HG02642 (cell line): Measurements from ENCODE around the gene P2RY2.

Source experiments
- ATAC-seq: cut with Tn5 transposase; IDR thresholded peaks from one replicate; pipeline ENCODE4 v1.9.1; 2021; ENCODE audit warnings: mild to moderate bottlenecking; ENCODE audit not compliant: unreplicated experiment, poor library complexity

Gene P2RY2

DNA sequence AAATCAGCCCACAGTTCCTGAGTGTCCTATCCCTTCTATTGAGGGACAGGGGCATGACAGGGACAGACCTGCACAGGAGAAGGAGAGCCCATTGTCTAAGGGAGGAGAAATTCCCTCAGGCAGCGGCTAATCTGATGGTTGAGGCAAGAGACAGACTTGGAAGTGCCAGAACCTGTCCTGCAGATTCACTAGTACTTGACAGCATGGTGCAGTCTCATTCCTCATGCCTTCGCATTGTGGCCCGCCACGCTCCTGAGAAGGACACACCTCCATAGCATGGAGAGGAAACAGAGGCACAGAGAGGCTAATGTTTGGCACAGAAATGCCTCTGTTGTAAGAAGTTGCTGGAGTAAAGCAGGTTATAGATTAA, 57.3 kb downstream of the P2RY2 start:
- ATAC-seq = no peak

DNA sequence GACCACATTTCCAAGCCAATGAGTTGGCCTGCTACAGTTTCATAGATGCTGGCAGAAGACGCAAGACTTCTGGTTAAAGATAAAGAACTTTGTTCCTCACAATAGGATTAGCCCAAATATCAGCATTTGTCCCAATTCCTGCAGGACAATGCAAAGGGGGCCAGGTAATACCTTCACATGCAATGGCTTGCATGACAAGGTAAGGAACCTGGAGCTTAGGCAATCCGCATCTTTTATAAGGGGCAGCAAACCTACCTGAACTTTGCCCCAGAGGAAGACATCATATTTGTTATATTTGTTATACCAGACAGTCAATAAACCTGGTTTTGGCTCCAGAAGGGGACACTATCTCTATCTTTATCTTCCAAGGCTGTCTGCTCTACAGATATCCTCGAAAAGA, 59.4 kb downstream of the P2RY2 start:
- no peak for ATAC-seq

DNA sequence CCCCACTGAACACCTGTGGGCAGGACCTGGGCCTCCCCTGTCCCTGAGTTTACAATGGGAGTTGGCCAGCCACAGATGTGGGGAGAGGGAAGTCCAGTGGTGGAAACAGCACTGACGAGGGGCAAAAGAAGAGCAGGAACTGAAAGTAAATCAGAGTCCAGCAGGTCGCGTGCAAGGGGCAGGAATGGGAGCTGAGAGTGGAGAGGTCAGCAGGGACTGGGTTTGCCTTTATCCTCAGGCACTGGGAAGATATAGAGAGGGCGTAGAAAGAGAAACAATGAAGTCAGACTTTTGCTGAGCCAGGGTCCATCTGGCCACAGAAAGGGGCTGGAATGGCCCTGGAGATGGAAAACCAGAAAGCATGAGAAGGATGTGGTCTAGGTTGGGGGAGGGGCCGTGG, 62.5 kb downstream of the P2RY2 start:
- ATAC-seq = no peak

DNA sequence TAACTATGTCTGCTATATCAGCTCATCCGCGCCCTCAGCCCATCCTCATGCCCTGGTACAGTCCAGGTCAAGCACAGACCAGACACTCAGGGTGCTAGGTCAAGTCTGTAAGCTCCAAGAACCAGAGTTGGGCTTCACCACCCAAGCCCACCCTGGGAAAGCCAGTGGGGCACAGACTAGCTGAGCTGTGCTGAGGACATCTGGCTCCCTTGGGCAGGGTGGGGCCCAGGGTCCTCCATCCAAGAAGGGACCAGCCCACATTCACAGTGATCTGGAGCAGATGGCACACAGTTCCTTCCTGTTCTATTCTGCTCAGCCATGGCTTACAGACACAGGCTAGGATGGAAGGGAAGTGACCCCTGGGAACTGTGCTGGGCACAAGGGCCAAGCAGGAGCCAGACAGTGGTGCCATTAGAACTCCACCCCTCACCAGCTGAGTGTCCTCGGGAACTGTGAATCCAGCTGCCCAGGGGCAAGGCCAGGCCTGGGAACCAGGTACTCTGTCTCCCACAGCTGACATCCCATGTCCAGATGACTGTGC, 63.2 kb downstream of the P2RY2 start:
- no peak for ATAC-seq

DNA sequence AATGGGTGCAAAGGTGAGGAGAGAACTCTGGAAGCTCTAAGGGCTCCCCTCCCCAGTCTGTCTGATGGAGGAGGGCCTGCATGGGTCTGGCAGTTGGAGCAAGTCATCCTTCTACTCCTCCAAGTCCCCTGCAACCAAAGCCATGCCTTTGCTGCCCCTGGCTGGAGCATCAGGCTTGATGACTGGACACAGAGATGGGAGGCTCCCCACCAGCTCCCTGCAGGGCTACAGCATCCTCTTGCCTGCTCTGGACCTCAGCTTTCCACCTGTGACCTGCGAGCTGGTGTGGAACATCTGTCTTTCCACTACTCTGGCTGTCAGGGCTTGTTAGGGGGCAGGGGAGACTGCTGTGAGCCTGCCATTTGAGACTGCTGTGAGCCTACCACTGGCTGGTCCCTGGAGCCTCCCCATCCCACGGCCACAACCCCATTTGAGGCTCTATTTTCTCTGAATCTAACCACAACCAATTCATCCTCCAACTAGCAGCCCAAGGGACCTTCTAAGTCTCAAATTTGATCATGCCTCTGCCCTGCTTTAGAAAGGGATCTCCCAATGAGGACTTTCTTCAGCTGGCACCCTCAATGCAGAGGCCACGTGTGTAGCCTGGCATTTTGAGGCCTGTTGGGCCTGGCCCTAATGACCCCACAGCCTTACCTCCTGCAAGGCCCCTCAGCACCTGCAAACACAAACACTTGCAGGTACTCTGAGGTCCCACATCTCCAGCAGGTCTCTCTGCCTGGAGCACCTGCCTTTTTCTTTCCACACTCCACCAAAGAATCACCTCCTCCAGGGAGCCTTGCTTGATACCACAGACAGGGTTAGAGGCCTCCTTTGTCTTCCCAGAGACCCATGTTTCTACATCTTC, 63.9 kb downstream of the P2RY2 start:
- no peak for ATAC-seq

DNA sequence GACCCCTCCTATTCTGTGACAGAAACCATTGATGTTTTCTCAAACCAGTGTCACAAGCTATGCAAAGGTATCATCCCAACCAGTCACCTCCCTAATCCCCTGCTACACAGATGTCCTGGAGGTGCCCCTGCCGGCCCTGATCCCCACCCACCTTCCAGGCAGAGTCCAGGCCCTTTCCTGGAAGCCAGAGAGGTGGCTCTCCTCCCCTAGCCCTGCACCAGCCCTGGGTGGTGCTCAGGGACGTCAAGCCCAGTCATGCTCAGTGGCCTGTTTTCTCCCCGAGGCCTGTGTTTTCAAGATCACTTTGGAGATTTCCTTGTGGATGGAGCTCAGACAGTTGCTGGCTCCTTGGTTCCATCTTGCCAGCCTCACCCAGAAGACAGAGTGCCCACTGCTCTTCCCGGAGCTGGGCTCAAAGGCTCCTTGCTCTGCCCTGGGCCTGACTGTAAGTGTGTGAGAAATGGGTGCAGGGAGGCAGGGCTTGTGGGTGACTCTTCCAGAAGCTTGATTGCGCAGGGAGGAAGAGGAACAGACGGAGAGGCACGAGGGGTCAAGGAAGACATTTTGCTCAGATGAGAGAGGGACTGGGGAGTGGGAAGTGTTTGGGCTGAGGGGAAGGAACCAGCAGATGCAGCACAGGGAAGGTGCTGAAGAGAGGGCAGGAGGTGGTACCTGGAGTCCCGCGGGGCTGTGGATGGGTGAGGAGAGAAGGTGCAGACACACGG, 65.4 kb downstream of the P2RY2 start:
- ATAC-seq = no peak

DNA sequence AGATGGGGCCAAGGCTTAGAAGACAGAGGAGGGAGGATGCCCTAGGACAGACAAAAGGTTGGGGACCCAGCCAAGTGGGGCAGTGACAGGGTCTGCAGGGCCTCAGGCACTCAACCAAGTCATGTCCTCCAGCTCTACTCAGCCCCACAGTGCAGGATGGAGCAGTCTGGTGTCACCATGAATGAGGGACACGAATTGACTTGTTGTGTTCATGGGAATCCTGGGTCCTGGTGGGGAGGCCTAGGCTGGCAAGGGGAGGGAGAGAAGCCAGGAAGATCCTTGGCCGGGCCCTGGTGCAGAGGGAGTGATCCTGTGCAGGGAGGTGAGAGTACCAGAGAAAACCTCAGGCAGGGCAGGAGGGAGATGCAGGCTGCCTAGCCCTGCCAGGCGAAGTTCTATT, 66.0 kb downstream of the P2RY2 start:
- ATAC-seq = no peak

DNA sequence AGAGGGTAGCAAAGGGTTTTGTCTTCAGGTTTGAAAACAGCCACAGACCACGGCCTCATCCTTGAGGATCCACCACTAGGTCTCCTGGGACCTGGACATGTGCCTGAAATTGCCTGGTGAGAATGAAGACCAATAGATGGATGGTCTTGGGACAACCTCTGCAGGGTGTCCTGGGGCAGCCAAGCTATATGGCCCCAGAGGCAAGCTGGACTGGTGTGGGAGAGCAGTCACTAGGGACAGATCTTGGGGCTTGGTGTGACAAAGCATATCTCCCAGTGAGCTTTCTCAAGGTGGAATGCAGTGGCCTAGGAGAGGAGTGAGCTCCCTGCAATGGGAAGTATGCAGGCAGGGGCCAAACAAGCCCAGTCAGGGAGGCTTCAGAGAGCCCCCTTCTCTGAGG, 67.6 kb downstream of the P2RY2 start:
- ATAC-seq = no peak
